Temporal lobe (tissue), 2 donors: ENCODE results near the gene SYNGR2. TPM values are rescaled to one million over a fixed set of nuclear protein-coding genes. Genes with fewer than 3 reads are reported as not detected.

Source experiments
- small RNA-seq: library from RNA; depleted of rRNA; stranded (forward); fragments of <200 nt; gene quantifications from one replicate; pipeline ENCODE3, GENCODE V24; 2014; ENCODE audit warnings: low replicate concordance
- total RNA-seq: library from RNA; depleted of rRNA; stranded (reverse); fragments of >200 nt; gene quantifications from one replicate; pipeline ENCODE4 v1.2.3, GENCODE V29; 2014

SYNGR2 gene
- total RNA-seq, 1 donor from 2014 or later: 3.0 TPM

Small RNAs within 50 kb of the gene (small RNA-seq; reads per million reads assigned to genes)
- gene AC087645.1: not detected

Other genes with a start within 250 kb of the SYNGR2 start
- gene TNRC6C, start 209.9 kb upstream of the SYNGR2 start, total RNA-seq: 21.4 TPM
- gene TMC6, start 39.8 kb upstream of the SYNGR2 start, total RNA-seq: 2.0 TPM
- gene TMC8, start 37.8 kb upstream of the SYNGR2 start, total RNA-seq: 0.49 TPM
- gene C17orf99, start 22.2 kb upstream of the SYNGR2 start, total RNA-seq: not detected
- gene TK1, start 18.5 kb downstream of the SYNGR2 start, total RNA-seq: 1.7 TPM
- 18.2 TPM for gene AFMID, start 18.8 kb downstream of the SYNGR2 start, total RNA-seq
- gene BIRC5, start 45.7 kb downstream of the SYNGR2 start, total RNA-seq: 3.2 TPM
- not detected for gene TMEM235, start 63.0 kb downstream of the SYNGR2 start, total RNA-seq
- gene SOCS3, start 191.5 kb downstream of the SYNGR2 start, total RNA-seq: 3.2 TPM
- gene PGS1, start 210.1 kb downstream of the SYNGR2 start, total RNA-seq: 26.8 TPM